Measurements from ENCODE around the gene RFX6.

Gene RFX6

GRCh38 chr6:116971959-116972358 lies 94.9 kb downstream of the RFX6 start:
- H3K4me1 ChIP-seq (ENCODE audit: control insufficient read depth, insufficient read depth, low read length) = no peaks in the 10 kb centered on the region
- no peak overlapping the region for H3K9ac ChIP-seq (ENCODE audit: low read length in 2 of 2)
- no peaks in the 10 kb centered on the region for H3K27me3 ChIP-seq (ENCODE audit: control insufficient read depth in 1 of 2, insufficient read depth in 2 of 2, low read length in 2 of 2)
- no peak overlapping the region for H3K27ac ChIP-seq (ENCODE audit: low read length)
- no peak overlapping the region for H3K4me3 ChIP-seq (ENCODE audit: low read length in 2 of 2)
- no peaks in the 10 kb centered on the region for H3K36me3 ChIP-seq (ENCODE audit: control insufficient read depth in 2 of 2, insufficient read depth in 2 of 2, low read length in 2 of 2)
- H3K9me3 ChIP-seq (ENCODE audit: control insufficient read depth in 2 of 2, low read length in 2 of 2) = no peaks in the 10 kb centered on the region

GRCh38 chr6:116973976-116974375 lies 96.9 kb downstream of the RFX6 start:
- Histone ChIP-seq H3K36me3 (ENCODE audit: control insufficient read depth in 2 of 2, insufficient read depth in 2 of 2, low read length in 2 of 2) (no peaks in the 10 kb centered on the region), H3K27me3 (ENCODE audit: control insufficient read depth in 1 of 2, insufficient read depth in 2 of 2, low read length in 2 of 2) (no peaks in the 10 kb centered on the region), H3K4me3 (ENCODE audit: low read length in 2 of 2) (no peak overlapping the region), H3K27ac (ENCODE audit: low read length) (no peak overlapping the region), H3K9me3 (ENCODE audit: control insufficient read depth in 2 of 2, low read length in 2 of 2) (no peaks in the 10 kb centered on the region), H3K9ac (ENCODE audit: low read length in 2 of 2) (no peak overlapping the region), H3K4me1 (ENCODE audit: control insufficient read depth, insufficient read depth, low read length) (no peaks in the 10 kb centered on the region)

- Histone ChIP-seq H3K9me3 (ENCODE audit: control insufficient read depth in 2 of 2, low read length in 2 of 2) (no peaks in the 10 kb centered on the region), H3K9ac (ENCODE audit: low read length in 2 of 2) (no peak overlapping the region), H3K36me3 (ENCODE audit: control insufficient read depth in 2 of 2, insufficient read depth in 2 of 2, low read length in 2 of 2) (no peaks in the 10 kb centered on the region), H3K4me3 (ENCODE audit: low read length in 2 of 2) (no peak overlapping the region), H3K27ac (ENCODE audit: low read length) (no peak overlapping the region), H3K4me1 (ENCODE audit: control insufficient read depth, insufficient read depth, low read length) (no peaks in the 10 kb centered on the region), H3K27me3 (ENCODE audit: control insufficient read depth in 1 of 2, insufficient read depth in 2 of 2, low read length in 2 of 2) (no peaks in the 10 kb centered on the region)
These were observed 97.7 kb downstream of the RFX6 start for GRCh38 chr6:116974526-116975316.

GRCh38 chr6:116975600-116975999 lies 98.6 kb downstream of the RFX6 start:
- H3K4me1 ChIP-seq (ENCODE audit: control insufficient read depth, insufficient read depth, low read length) = no peaks in the 10 kb centered on the region
- H3K36me3 ChIP-seq (ENCODE audit: control insufficient read depth in 2 of 2, insufficient read depth in 2 of 2, low read length in 2 of 2) = no peaks in the 10 kb centered on the region
- no peak overlapping the region for H3K9ac ChIP-seq (ENCODE audit: low read length in 2 of 2)
- H3K9me3 ChIP-seq (ENCODE audit: control insufficient read depth in 2 of 2, low read length in 2 of 2) = no peaks in the 10 kb centered on the region
- H3K4me3 ChIP-seq (ENCODE audit: low read length in 2 of 2) = no peak overlapping the region
- no peak overlapping the region for H3K27ac ChIP-seq (ENCODE audit: low read length)
- H3K27me3 ChIP-seq (ENCODE audit: control insufficient read depth in 1 of 2, insufficient read depth in 2 of 2, low read length in 2 of 2) = no peaks in the 10 kb centered on the region

GRCh38 chr6:116979560-116979959 lies 102.5 kb downstream of the RFX6 start:
- Histone ChIP-seq H3K4me3 (ENCODE audit: low read length in 2 of 2) (no peak overlapping the region), H3K9ac (ENCODE audit: low read length in 2 of 2) (no peak overlapping the region), H3K9me3 (ENCODE audit: control insufficient read depth in 2 of 2, low read length in 2 of 2) (peaks cover 3% of the 10 kb centered on the region in 2 donors), H3K4me1 (ENCODE audit: control insufficient read depth, insufficient read depth, low read length) (no peaks in the 10 kb centered on the region), H3K27ac (ENCODE audit: low read length) (no peak overlapping the region), H3K36me3 (ENCODE audit: control insufficient read depth in 2 of 2, insufficient read depth in 2 of 2, low read length in 2 of 2) (no peaks in the 10 kb centered on the region), H3K27me3 (ENCODE audit: control insufficient read depth in 1 of 2, insufficient read depth in 2 of 2, low read length in 2 of 2) (no peaks in the 10 kb centered on the region)
